HG03095 (cell line): ENCODE data around the gene MORN1.

Source experiments
- ATAC-seq: cut with Tn5 transposase; IDR thresholded peaks from one replicate; pipeline ENCODE4 v1.9.1; 2021; ENCODE audit warnings: moderate library complexity; ENCODE audit not compliant: unreplicated experiment

MORN1 gene

GRCh38 chr1:2282556-2283270 lies 108.6 kb downstream of the MORN1 start:
- ATAC-seq, result no peak

GRCh38 chr1:2279817-2280216 lies 111.5 kb downstream of the MORN1 start:
- ATAC-seq, result no peak

- no peak for ATAC-seq
Measured at GRCh38 chr1:2279210-2279639, 112.1 kb downstream of the MORN1 start.

- ATAC-seq, result no peak
Measured at GRCh38 chr1:2278591-2279209, 112.7 kb downstream of the MORN1 start.

GRCh38 chr1:2277741-2278488 lies 113.4 kb downstream of the MORN1 start:
- no peak for ATAC-seq

GRCh38 chr1:2276803-2277580 lies 114.4 kb downstream of the MORN1 start:
- no peak for ATAC-seq

GRCh38 chr1:2275796-2276536 lies 115.4 kb downstream of the MORN1 start:
- ATAC-seq, result no peak

GRCh38 chr1:2274929-2275475 lies 116.4 kb downstream of the MORN1 start:
- ATAC-seq, result no peak

GRCh38 chr1:2274231-2274928 lies 117.0 kb downstream of the MORN1 start:
- ATAC-seq, result no peak

- no peak for ATAC-seq
Measured at GRCh38 chr1:2273401-2274090, 117.8 kb downstream of the MORN1 start.

- no peak for ATAC-seq
Measured at GRCh38 chr1:2272686-2273400, 118.5 kb downstream of the MORN1 start.

- ATAC-seq, result no peak
Measured at GRCh38 chr1:2271841-2272655, 119.3 kb downstream of the MORN1 start.
